GM18502 (cell line): ENCODE results near the gene PFN3.
A peak's percentile ranks its signal among the peaks of the same experiment; 100 is the strongest.

Experiments
- ATAC-seq: cut with Tn5 transposase; IDR thresholded peaks from one replicate; pipeline ENCODE4 v1.9.1; 2021; ENCODE audit warnings: mild to moderate bottlenecking; ENCODE audit not compliant: unreplicated experiment, poor library complexity

PFN3 gene

GRCh38 chr5:177439518-177440053 lies 39.1 kb upstream of the PFN3 start:
- no peak for ATAC-seq

DNA sequence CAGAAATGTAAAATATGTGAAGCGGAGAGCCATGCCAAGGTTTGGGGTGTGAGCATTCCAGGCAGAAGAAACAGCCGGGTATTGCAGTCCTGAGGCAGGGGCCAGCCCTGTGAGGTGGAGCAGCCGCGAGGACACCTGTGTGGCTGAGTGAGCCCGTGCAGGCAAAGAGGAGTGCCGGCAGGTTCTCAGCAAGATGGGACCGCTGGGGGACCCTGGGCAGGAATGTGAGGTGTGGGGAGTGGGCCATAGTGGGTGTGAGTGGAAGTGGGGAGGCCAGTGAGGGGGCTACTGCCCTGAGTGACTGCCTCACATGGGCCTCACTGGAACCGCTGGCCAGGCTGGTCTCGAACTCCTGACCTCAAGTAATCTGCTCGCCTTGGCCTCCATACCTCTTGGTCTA lies 38.0 kb upstream of the PFN3 start:
- no peak for ATAC-seq

- ATAC-seq, result no peak
Observed at GRCh38 chr5:177437623-177438022, 37.2 kb upstream of the PFN3 start.

GRCh38 chr5:177435847-177436536 lies 35.5 kb upstream of the PFN3 start:
- ATAC-seq, result no peak

- no peak for ATAC-seq
Observed at GRCh38 chr5:177434942-177435738, 34.7 kb upstream of the PFN3 start.

- no peak for ATAC-seq
Observed at GRCh38 chr5:177434437-177434836, 34.0 kb upstream of the PFN3 start.

- ATAC-seq, result no peak
Observed at GRCh38 chr5:177433658-177434217, 33.3 kb upstream of the PFN3 start.

DNA sequence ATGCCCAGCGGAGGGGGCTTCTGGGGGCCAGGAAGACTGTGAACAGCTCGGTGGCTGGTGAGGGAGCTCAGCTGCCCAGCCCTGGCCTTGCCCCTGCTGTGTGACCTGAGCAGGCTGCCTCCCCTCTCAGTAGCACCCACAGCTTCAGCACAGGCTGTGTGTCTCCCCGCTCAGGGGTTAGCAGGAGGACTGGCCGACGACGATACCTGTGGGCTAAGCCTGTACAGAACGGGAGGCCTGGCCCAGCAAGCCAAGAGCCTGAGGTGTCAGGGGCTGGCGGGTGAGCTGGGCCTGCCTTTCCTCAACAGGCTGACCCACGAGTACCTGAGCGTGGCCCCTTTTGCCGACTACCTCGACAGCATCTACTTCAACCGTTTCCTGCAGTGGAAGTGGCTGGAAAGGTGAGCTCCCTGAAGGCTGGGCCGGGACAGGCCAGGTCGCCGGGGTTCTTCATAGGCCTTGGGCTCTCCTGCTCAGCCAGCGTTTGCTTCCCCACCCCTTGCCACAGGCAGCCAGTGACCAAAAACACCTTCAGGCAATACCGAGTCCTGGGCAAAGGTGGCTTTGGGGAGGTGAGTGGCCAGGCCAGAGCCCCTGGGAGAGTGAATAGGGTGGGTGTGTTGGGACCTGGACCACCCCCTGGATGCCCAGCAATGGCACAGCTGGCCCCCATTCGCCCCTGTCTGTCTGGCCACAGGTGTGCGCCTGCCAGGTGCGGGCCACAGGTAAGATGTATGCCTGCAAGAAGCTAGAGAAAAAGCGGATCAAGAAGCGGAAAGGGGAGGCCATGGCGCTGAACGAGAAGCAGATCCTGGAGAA lies 32.6 kb upstream of the PFN3 start:
- ATAC-seq, result no peak

- no peak for ATAC-seq
Observed at GRCh38 chr5:177432143-177432838, 31.8 kb upstream of the PFN3 start.

- peak; percentile 60 for ATAC-seq
Observed at GRCh38 chr5:177431317-177432142, 31.1 kb upstream of the PFN3 start.

GRCh38 chr5:177430972-177431316 lies 30.5 kb upstream of the PFN3 start:
- ATAC-seq, result no peak

DNA sequence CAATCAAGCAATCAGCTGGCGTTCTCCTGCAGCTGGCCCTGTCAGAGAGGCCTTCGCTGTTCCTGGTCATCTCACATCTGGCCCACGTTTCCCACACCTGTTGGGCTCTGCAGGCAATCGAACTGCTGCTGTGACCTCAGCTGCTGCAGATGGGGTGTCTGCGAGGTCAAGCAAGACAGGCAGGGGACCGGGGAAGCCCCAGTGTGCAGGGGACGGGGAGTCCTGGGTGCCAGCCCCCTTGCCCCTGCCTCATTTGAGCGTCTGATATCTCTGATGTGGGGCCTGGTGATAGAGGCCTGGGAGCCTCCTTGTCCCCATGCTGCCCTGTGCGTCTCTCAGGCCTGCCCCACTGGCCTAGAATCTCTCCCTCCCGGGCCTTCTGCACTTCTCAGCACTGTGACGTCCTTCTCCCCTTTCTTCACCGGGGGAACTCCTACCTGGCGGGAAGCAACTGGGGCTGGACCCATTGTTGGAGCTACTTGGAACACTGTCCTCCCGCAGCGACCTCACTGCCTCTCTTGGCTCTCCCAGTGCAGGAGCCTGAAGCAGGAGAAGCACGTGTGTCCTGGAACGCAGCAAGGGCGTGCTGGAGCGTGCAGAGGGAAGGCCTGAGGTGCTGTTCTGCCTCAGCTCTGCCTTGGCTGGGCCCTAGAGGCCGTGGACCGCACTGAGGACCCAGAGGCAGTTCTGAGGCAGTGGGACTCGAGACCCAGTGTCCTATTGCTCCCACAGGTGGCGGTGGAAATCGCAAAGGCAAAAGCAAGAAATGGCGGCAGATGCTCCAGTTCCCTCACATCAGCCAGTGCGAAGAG lies 29.9 kb upstream of the PFN3 start:
- ATAC-seq, result no peak

DNA sequence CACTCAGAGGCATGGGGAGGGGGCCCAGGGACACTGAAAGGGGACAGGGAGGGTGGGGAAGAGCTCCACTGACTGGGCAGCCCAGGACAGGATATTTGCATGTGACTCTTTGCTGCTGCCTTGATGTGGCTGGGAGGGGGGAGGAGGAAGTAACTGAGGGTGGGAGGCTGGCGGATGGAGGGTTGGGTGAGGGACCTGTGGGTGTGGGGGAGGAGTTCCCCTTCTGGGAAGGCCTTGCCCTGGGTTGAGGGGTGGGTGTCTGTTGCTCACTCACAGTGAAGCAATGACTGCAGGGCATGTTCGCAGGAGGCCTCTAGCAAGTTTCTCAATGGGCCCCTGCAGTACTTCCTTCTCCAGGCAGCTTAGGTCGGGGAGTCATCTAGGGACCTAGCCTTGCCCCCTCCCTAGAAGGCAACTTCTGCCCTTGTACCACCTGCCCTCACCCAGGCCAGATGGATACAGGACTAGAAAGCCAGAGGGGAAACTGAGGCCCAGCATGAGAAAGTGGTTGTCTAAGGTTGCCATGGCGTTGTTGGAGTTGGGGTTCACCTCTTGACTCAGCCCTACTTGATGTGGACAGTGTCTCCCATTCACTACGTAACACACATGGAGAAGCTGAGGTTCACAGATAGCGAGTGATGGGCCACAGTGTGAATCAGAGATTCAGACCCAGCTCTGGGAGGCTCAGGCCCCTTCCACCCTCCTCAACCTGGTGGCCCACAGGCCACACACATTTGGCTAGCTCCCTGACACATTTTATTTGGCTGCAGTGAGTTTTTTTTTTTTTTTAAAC lies 29.0 kb upstream of the PFN3 start:
- no peak for ATAC-seq

- no peak for ATAC-seq
Observed at GRCh38 chr5:177428574-177429217, 28.2 kb upstream of the PFN3 start.

GRCh38 chr5:177427919-177428573 lies 27.6 kb upstream of the PFN3 start:
- no peak for ATAC-seq

- ATAC-seq, result no peak
Observed at GRCh38 chr5:177427211-177427822, 26.9 kb upstream of the PFN3 start.
